Measurements from ENCODE around the gene KLHL10.
A peak's percentile ranks its signal among the peaks of the same experiment; 100 is the strongest.
"Not testable (repeated sequence)": the region's sequence is repeated elsewhere in the genome, so short reads cannot be mapped to it uniquely, and the experiment has no call there.

KLHL10 gene

GRCh38 chr17:41836550-41837196 is 952 bp upstream of the KLHL10 start:
- no peak for TF ChIP-seq CTCF (IDR thresholded peaks at IDR 0.05; ENCODE audit: low read depth, low read length)
- H3K4me3 ChIP-seq (replicated peaks in 1 of 2; ENCODE audit: low read depth in 2 of 2, low read length in 2 of 2): peak overlapping the region; percentile 77 to 79
- no peak for DNase-seq (ENCODE audit: low read depth in 2 of 2)

- not testable (repeated sequence) for H3K4me3 ChIP-seq (replicated peaks in 1 of 2; ENCODE audit: low read depth in 2 of 2, low read length in 2 of 2); DNase-seq (ENCODE audit: low read depth in 2 of 2)
Observed at GRCh38 chr17:41839448-41839847, 1.8 kb downstream of the KLHL10 start.

GRCh38 chr17:41840781-41841180 is 3.2 kb downstream of the KLHL10 start:
- not testable (repeated sequence) for DNase-seq (ENCODE audit: low read depth in 2 of 2); H3K4me3 ChIP-seq (replicated peaks in 1 of 2; ENCODE audit: low read depth in 2 of 2, low read length in 2 of 2)

GRCh38 chr17:41844971-41845370 is 7.3 kb downstream of the KLHL10 start:
- H3K4me3 ChIP-seq (replicated peaks in 1 of 2; ENCODE audit: low read depth in 2 of 2, low read length in 2 of 2): no peak overlapping the region
- no peak for DNase-seq (ENCODE audit: low read depth in 2 of 2)
- no peak for TF ChIP-seq CTCF (IDR thresholded peaks at IDR 0.05; ENCODE audit: low read depth, low read length)

GRCh38 chr17:41848788-41849187 is 11.2 kb downstream of the KLHL10 start:
- H3K4me3 ChIP-seq (replicated peaks in 1 of 2; ENCODE audit: low read depth in 2 of 2, low read length in 2 of 2): no peak overlapping the region
- no peak for TF ChIP-seq CTCF (IDR thresholded peaks at IDR 0.05; ENCODE audit: low read depth, low read length)

GRCh38 chr17:41849251-41849990 is 11.8 kb downstream of the KLHL10 start:
- TF ChIP-seq CTCF (IDR thresholded peaks at IDR 0.05; ENCODE audit: low read depth, low read length): no peak
- no peak for DNase-seq (ENCODE audit: low read depth in 2 of 2)
- H3K4me3 ChIP-seq (replicated peaks in 1 of 2; ENCODE audit: low read depth in 2 of 2, low read length in 2 of 2): no peak overlapping the region

More at GRCh38 chr17:41848788-41849187, 11.2 kb downstream of the KLHL10 start:
- peak in 1 of 2 donors; percentile 51 for DNase-seq (ENCODE audit: low read depth in 2 of 2)

GRCh38 chr17:41851382-41851781 is 13.8 kb downstream of the KLHL10 start:
- not testable (repeated sequence) for H3K4me3 ChIP-seq (replicated peaks in 1 of 2; ENCODE audit: low read depth in 2 of 2, low read length in 2 of 2); DNase-seq (ENCODE audit: low read depth in 2 of 2)

GRCh38 chr17:41860254-41860931 is 22.8 kb downstream of the KLHL10 start:
- no peak overlapping the region for H3K4me3 ChIP-seq (replicated peaks in 1 of 2; ENCODE audit: low read depth in 2 of 2, low read length in 2 of 2)
- TF ChIP-seq CTCF (IDR thresholded peaks at IDR 0.05; ENCODE audit: low read depth, low read length): no peak

More at GRCh38 chr17:41860254-41860931, 22.8 kb downstream of the KLHL10 start:
- no peak for DNase-seq (ENCODE audit: low read depth in 2 of 2)

All from cardiac fibroblast (primary cell).